HL-60 (cell line): ENCODE data around the gene HOXB5.

Experiments
- DNase-seq, 2 experiments: peaks; one replicate each; pipeline ENCODE4 v3.0.0-alpha.2; 2010 to 2020; ENCODE audit warnings: low read depth in 1 of 2, low spot score in 1 of 2
- H3K27ac ChIP-seq: fragments of 250-450 bp; sonication (Bioruptor Pico); replicated peaks from 2 replicates; pipeline ENCODE4 v1.5.1; 2020; ENCODE audit warnings: mild to moderate bottlenecking, moderate library complexity
- H3K27me3 ChIP-seq: fragments of 250-450 bp; sonication (Bioruptor Pico); 2 replicates; pipeline ENCODE4 v1.5.1; 2021; ENCODE audit warnings: mild to moderate bottlenecking, moderate library complexity; ENCODE audit not compliant: insufficient read depth, poor library complexity, severe bottlenecking
- H3K4me3 ChIP-seq: replicated peaks from 2 replicates; pipeline ENCODE4 v1.5.1; 2011; ENCODE audit warnings: mild to moderate bottlenecking, control low read depth, low read length; ENCODE audit not compliant: insufficient read depth
- GABPA ChIP-seq: IDR thresholded peaks from 2 replicates; pipeline ENCODE4 v1.6.1; 2012; ENCODE audit warnings: low read depth
- POLR2AphosphoS5 ChIP-seq: IDR thresholded peaks from 2 replicates; pipeline ENCODE4 v1.6.1; 2012; ENCODE audit warnings: low read depth
- SPI1 ChIP-seq: IDR thresholded peaks from 2 replicates; pipeline ENCODE4 v1.6.1; 2012; ENCODE audit warnings: low read depth, mild to moderate bottlenecking, borderline replicate concordance
- TF ChIP-seq, protein P1 (sequence below): IDR thresholded peaks from one replicate; pipeline ENCODE4 v1.5.1; 2011; ENCODE audit warnings: low read length, control low read depth, inconsistent platforms; ENCODE audit not compliant: insufficient read depth
- TF ChIP-seq, protein P2 (sequence below): IDR thresholded peaks from 2 replicates; pipeline ENCODE4 v1.6.1; 2012; ENCODE audit warnings: low read depth; ENCODE audit not compliant: insufficient replicate concordance

HOXB5 gene

DNA sequence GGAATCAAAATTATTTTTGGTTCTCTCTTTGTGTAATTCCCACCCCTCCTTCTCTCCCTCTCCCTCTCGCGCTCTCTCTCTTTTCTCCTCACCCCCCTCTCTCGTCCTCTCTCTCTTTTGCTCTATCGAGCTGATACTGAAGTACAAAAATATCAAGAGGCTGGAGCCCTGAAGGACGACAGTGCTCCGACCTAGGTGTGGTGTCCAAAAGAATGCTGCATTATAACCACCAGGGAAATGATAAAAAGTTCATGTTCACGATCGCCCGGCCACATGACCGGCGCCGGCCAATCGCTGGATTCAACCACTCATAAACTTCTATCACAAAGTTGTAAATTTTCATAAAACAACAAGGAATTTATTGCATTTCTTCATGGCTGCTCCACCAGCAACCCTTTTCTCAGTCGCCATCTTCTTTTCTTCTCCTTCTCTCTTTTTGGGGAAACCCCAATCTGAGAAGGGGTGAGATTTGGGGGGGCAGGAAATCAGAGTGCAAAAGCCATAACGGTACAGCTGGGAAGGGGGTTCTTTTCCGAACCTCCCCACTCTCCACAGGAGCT, 11.3 kb upstream of the HOXB5 start, which contains the start of gene HOXB6:
Gene HOXB6 (minus strand): TSS at position 217 of the 560 bp plus-strand sequence. CDS start 6,836 bp downstream, outside the sequence.
- TF ChIP-seq GABPA (no peak), SPI1 (no peak), POLR2AphosphoS5 (no peak)
- TF ChIP-seq, protein P1, sequence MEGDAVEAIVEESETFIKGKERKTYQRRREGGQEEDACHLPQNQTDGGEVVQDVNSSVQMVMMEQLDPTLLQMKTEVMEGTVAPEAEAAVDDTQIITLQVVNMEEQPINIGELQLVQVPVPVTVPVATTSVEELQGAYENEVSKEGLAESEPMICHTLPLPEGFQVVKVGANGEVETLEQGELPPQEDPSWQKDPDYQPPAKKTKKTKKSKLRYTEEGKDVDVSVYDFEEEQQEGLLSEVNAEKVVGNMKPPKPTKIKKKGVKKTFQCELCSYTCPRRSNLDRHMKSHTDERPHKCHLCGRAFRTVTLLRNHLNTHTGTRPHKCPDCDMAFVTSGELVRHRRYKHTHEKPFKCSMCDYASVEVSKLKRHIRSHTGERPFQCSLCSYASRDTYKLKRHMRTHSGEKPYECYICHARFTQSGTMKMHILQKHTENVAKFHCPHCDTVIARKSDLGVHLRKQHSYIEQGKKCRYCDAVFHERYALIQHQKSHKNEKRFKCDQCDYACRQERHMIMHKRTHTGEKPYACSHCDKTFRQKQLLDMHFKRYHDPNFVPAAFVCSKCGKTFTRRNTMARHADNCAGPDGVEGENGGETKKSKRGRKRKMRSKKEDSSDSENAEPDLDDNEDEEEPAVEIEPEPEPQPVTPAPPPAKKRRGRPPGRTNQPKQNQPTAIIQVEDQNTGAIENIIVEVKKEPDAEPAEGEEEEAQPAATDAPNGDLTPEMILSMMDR: no peak
- TF ChIP-seq, protein P2, sequence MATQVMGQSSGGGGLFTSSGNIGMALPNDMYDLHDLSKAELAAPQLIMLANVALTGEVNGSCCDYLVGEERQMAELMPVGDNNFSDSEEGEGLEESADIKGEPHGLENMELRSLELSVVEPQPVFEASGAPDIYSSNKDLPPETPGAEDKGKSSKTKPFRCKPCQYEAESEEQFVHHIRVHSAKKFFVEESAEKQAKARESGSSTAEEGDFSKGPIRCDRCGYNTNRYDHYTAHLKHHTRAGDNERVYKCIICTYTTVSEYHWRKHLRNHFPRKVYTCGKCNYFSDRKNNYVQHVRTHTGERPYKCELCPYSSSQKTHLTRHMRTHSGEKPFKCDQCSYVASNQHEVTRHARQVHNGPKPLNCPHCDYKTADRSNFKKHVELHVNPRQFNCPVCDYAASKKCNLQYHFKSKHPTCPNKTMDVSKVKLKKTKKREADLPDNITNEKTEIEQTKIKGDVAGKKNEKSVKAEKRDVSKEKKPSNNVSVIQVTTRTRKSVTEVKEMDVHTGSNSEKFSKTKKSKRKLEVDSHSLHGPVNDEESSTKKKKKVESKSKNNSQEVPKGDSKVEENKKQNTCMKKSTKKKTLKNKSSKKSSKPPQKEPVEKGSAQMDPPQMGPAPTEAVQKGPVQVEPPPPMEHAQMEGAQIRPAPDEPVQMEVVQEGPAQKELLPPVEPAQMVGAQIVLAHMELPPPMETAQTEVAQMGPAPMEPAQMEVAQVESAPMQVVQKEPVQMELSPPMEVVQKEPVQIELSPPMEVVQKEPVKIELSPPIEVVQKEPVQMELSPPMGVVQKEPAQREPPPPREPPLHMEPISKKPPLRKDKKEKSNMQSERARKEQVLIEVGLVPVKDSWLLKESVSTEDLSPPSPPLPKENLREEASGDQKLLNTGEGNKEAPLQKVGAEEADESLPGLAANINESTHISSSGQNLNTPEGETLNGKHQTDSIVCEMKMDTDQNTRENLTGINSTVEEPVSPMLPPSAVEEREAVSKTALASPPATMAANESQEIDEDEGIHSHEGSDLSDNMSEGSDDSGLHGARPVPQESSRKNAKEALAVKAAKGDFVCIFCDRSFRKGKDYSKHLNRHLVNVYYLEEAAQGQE: no peak
- Histone ChIP-seq H3K4me3 (no peak within 1 kb of the TSS), H3K27ac (no peak within 1 kb of the TSS), H3K27me3 (peaks cover 69% of the 10 kb centered on the region)
- DNase-seq: no peak

DNA sequence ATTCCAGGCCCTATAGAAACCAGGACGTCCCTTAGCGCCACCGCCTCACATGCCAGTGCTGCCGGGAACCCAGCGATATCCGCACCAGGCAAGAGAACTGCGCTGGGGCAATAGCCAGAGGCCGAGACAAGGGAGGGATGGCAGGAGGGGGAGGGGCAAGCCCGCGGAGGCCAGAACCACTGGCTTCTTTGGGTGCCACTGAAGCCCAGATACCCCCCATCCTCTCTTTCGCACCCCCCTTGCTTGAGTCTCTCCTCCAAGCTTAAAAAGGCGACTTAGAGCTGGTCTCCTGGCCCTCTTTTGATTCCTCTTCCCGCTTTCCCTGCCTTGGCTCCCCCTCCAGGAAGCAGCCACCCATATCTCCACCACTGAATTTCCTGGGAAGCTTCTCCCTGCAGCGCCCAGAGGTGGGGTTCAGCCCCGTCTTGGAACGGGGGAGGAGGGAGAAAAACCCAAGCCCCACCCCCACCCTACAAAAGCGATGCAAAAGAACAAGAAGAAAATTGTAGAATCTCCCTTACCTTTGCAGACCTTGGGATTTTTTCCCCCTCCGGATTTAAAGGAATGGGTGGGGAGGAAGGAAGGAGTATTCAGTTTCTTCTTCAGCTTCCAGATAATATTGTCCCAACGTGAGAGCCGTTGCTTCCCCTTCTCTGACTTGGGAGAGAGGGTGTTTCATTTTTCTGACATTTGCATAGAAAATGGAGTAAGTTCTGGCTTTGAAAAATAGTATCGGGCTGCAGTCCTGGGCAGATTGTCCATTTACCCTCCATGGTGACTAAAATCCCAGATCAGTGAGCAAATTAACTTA, 10.6 kb upstream of the HOXB5 start:
- Histone ChIP-seq H3K27me3 (peaks cover 69% of the 10 kb centered on the region), H3K4me3 (no peak overlapping the region), H3K27ac (no peak overlapping the region)
- no peak for DNase-seq
- TF ChIP-seq, protein P1: no peak
- TF ChIP-seq SPI1 (no peak), POLR2AphosphoS5 (no peak), GABPA (no peak)
- TF ChIP-seq, protein P2: no peak

DNA sequence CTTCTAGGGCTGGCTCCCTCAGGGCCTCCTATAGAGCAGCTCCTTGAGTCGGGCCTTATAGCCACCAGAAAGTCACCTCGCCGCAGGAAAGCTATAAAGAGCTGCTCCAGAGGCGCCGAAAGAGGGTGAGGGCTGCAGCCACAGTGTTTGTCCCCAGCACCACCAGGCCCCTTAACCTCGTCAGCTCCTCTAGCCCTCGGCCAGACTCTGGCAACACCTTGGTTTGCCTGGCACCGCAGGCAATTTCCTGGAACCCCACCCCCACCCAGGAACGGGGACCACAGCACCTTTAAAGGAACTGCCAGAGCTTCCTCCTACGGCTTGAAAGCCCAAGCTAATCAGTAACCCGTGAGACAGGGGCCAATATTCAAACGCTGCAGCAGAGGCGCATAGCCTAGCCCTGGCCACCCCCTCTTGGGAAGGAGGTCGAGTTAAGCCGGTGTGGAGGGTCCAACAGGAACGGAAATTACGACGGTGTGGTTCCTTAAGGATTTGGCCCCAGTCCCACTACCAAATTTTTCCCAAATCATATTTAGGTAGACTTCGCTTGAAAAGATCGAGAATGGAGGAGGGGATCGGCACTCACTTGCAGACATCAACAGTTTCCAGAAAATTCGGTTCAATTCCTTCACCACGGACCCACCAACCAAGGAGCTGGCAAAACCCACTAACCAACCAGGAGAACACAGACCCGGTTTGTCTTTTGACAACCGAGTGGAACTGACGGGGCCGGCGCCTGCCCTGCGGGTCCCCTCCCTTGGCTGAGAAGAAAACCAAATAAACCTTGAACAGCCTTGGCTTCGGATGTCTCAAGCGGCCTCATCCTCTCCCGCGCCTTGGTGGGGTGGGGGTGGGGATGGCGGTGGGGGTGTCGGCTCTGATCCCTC, 8.2 kb upstream of the HOXB5 start:
- Histone ChIP-seq H3K27me3 (peaks cover 87% of the 10 kb centered on the region), H3K4me3 (no peak overlapping the region), H3K27ac (no peak overlapping the region)
- TF ChIP-seq SPI1: no peak
- TF ChIP-seq, protein P1: no peak
- TF ChIP-seq, protein P2: no peak
- no peak for TF ChIP-seq POLR2AphosphoS5
- no peak for TF ChIP-seq GABPA
- no peak for DNase-seq
